GM21526 (cell line): ENCODE results near the gene SIRT1.
A peak's percentile ranks its signal among the peaks of the same experiment; 100 is the strongest.
"Not testable (repeated sequence)": the region's sequence is repeated elsewhere in the genome, so short reads cannot be mapped to it uniquely, and the experiment has no call there.

ENCODE experiments used
- ATAC-seq: cut with Tn5 transposase; IDR thresholded peaks from one replicate; pipeline ENCODE4 v1.9.1; 2021; ENCODE audit warnings: moderate library complexity; ENCODE audit not compliant: unreplicated experiment, low FRiP score

Gene SIRT1

GRCh38 chr10:67875340-67876238, 8.9 kb upstream of the SIRT1 start:
- no peak for ATAC-seq

- not testable (repeated sequence) for ATAC-seq
These were observed 7.0 kb upstream of the SIRT1 start for GRCh38 chr10:67877421-67877820.

- no peak for ATAC-seq
These were observed 6.3 kb upstream of the SIRT1 start for GRCh38 chr10:67878133-67878532.

- ATAC-seq, result no peak
These were observed 645 bp upstream of the SIRT1 start for GRCh38 chr10:67883710-67884312.

GRCh38 chr10:67884842-67885670, 600 bp downstream of the SIRT1 start:
- ATAC-seq, result peak; percentile 55

- no peak for ATAC-seq
These were observed 9.2 kb downstream of the SIRT1 start for GRCh38 chr10:67893637-67894036.

GRCh38 chr10:67903581-67903980, 19.1 kb downstream of the SIRT1 start:
- no peak for ATAC-seq

GRCh38 chr10:67912331-67912946, 28.0 kb downstream of the SIRT1 start:
- ATAC-seq, result no peak

GRCh38 chr10:67914777-67915340, 30.4 kb downstream of the SIRT1 start:
- ATAC-seq, result no peak

- no peak for ATAC-seq
These were observed 32.7 kb downstream of the SIRT1 start for GRCh38 chr10:67917169-67917568.

GRCh38 chr10:67917679-67918078, 33.2 kb downstream of the SIRT1 start:
- no peak for ATAC-seq

GRCh38 chr10:67921065-67921464, 36.6 kb downstream of the SIRT1 start:
- ATAC-seq, result no peak

GRCh38 chr10:67923551-67923950, 39.1 kb downstream of the SIRT1 start:
- ATAC-seq, result no peak

- ATAC-seq, result no peak
These were observed 39.7 kb downstream of the SIRT1 start for GRCh38 chr10:67924136-67924535.

GRCh38 chr10:67925449-67926005, 41.1 kb downstream of the SIRT1 start:
- no peak for ATAC-seq

GRCh38 chr10:67926951-67927350, 42.5 kb downstream of the SIRT1 start:
- no peak for ATAC-seq

- ATAC-seq, result no peak
These were observed 48.7 kb downstream of the SIRT1 start for GRCh38 chr10:67933199-67933598.

GRCh38 chr10:67934336-67934735, 49.9 kb downstream of the SIRT1 start:
- ATAC-seq, result no peak

- ATAC-seq, result no peak
These were observed 50.8 kb downstream of the SIRT1 start for GRCh38 chr10:67935223-67935622.

- ATAC-seq, result no peak
These were observed 52.0 kb downstream of the SIRT1 start for GRCh38 chr10:67936416-67936815.
